NB4 (cell line): ENCODE measurements around the gene GRM8.

ENCODE experiments used
- MAX ChIP-seq: IDR thresholded peaks from 2 replicates; pipeline ENCODE4 v1.6.1; 2011; ENCODE audit warnings: low read depth, low read length
- MYC ChIP-seq: IDR thresholded peaks from 2 replicates; pipeline ENCODE4 v1.6.1; 2011; ENCODE audit warnings: low read depth, low read length
- POLR2A ChIP-seq: IDR thresholded peaks from 2 replicates; pipeline ENCODE4 v1.6.1; 2011; ENCODE audit warnings: mild to moderate bottlenecking; ENCODE audit not compliant: insufficient read length; ENCODE audit errors: extremely low read depth
- TF ChIP-seq, protein P1 (sequence below): IDR thresholded peaks from one replicate; pipeline ENCODE4 v1.5.1; 2012; ENCODE audit warnings: low read depth, low read length

GRCh38 chr7:126426652-126427051, 826.1 kb downstream of the GRM8 start:
- TF ChIP-seq, protein P1, sequence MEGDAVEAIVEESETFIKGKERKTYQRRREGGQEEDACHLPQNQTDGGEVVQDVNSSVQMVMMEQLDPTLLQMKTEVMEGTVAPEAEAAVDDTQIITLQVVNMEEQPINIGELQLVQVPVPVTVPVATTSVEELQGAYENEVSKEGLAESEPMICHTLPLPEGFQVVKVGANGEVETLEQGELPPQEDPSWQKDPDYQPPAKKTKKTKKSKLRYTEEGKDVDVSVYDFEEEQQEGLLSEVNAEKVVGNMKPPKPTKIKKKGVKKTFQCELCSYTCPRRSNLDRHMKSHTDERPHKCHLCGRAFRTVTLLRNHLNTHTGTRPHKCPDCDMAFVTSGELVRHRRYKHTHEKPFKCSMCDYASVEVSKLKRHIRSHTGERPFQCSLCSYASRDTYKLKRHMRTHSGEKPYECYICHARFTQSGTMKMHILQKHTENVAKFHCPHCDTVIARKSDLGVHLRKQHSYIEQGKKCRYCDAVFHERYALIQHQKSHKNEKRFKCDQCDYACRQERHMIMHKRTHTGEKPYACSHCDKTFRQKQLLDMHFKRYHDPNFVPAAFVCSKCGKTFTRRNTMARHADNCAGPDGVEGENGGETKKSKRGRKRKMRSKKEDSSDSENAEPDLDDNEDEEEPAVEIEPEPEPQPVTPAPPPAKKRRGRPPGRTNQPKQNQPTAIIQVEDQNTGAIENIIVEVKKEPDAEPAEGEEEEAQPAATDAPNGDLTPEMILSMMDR = no peak
- TF ChIP-seq POLR2A = no peak
- no peak for TF ChIP-seq MAX
- TF ChIP-seq MYC = no peak
